NCI-H2171 treated with DMSO at 0.1 percent for 48 hours (cell line): ENCODE data around the gene AQP12A.

ENCODE experiments used
- DNase-seq: peaks from one replicate; lab custom pipeline; 2025; lab: John Stamatoyannopoulos, UW

The AQP12A gene

DNA sequence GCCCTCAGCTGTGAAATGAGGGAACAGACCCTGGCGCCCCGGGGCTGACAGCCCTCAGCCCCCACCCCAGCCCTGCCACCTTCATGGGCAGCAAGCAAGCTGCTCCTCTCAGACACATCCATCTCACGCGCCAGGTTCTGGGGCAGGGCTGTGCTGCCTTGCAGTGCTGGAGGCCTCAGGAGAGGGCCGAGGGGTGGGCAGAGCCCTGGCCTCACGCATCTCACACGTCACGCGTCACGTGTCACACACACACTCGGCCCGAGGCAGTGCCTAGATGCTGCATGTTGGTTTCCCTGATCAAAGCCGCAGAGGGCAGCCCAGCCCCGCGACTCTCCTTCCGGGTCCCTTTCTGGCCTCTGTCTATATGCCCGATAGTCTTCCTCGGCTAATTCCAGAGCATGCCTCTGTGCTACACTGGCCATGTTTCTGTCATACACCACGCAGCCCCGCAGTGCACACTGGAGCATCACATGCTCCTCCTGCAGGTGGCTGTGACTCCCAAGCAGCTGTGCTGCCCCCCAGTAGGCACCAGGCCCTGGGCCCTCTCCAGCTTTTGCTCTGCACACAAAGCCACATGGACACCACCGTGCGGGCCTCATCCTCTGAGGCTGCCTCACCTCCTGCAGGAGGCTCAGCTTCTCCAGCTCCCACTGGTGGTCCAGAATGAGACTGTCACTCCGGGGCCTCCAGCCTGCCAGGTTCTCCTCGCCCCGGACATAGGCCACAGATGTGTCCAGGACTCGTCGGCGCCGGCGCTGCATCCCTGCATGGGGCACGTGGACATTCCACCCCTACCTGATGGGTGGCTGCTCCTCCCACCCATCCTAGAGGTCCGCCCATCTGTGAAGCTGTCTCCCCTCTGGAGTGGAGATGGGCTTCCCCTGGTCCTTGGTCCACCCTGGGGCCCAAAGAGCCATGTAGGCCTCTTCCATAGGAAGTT lies 31.4 kb downstream of the AQP12A start:
- no peak for DNase-seq

DNA sequence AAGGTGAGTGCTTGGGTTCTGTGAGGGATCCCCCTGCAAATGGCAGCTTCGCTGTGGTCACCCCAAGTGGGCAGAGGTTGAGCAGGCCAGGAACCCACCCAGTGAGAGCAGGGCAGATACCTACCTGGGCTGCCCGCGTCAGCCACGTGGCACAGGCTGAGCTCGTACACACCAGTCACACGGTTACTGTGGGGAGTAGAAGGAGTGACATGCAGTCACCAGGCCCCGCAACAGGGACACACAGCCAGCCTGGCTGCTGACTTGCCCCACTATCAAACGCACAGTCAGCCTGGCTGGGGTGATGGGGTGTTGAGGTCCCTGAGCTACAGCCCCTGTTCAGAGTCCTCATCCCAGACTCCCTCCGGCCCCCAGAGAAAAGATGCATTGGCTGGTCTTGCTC lies 32.2 kb downstream of the AQP12A start:
- no peak for DNase-seq

DNA sequence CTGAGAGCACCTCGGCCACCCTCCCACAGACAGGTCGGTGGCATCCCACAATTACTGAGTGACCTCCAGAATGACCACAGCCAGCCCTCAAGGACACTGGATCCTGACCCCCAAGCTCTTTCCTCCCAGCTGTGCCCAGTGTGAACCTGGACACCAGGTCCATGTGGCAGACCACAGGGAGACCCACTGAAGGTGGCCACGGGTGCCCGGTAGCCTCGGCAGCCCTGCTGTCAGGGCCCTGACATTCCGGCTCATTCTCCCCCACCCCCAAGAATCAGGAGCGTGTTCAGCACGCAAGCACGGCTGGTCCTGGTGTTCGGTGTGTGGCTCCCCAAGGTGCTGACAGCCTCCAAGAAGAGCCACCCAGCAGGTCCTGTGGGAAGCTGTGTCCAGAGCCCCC lies 32.8 kb downstream of the AQP12A start:
- no peak for DNase-seq

DNA sequence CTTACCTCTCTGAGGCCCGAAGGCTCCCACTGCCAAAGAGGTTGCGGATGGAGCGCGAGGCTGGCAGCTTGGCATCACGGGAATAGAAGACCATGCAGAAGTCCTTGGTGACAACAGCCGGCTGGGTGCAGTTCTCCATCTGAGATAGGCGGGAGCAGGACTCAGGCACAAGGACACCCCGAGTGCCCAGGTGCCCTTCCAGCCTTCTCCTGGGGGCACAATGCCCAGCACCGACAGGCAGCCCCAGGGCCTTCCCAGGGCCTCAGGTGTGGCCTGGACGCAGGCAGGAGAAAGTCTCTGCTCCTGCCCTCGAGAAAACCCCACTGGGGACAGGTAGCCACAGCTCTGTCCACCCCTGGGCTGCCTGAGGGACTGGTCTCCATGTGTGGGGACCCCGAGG lies 33.6 kb downstream of the AQP12A start:
- no peak for DNase-seq

DNA sequence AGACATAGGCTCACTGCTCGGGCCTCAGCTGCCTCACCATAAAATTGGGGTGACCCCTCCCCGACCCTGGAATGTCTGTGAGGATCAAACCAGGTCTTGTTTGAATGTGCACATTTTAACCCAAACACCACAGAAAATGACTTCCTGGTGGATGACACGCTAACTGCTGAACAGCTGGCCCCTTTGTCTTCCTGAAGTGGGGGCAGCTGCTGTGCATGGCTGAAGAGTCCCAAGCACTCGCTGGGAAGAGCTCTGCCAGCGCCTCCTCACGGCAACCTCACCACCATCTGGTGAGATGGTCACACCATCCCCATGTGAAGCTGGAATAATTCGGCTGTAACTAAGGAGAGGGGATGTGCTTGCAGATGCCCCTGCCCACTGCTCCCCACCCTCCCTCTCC lies 34.0 kb downstream of the AQP12A start:
- DNase-seq = peak; percentile 36

DNA sequence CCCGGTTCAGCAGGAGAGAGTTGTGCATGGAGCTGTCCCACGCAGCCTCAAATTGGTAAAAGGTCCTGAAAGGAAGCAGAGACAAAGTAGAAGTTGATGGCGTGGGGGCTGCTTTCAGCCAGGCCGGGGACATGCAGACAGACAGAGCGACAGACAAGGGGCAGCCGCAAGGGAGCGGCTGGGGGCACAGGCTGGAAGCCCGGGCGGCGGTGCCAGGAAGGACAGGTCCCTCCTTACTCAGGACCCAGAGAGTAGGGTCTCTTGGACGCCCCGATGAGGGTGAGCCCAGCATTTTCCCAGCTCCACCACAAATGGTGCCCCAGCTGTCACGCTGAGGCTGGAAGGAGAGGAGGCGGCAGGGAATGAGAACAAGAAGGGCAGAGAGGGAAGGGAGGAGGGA lies 35.2 kb downstream of the AQP12A start:
- DNase-seq = no peak

DNA sequence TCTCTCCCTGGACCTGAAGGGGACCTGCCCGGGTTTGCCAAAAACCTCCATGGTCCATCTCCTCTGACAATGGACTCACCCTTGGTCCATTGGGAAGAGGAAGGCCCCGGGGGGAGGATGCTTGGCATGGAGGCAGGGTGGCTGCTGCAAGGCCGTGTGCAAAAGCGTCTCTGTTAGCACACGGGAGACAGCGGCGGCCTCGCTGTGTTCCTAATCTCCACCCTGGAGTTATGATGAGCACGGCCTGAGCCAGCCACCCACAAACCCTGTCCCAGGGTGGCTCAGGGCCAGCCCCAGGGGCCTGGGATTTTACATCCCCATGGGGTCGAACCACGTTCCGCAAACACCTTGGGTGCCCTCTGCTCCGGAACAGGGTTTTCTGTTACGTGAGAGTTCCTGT lies 35.8 kb downstream of the AQP12A start:
- no peak for DNase-seq

DNA sequence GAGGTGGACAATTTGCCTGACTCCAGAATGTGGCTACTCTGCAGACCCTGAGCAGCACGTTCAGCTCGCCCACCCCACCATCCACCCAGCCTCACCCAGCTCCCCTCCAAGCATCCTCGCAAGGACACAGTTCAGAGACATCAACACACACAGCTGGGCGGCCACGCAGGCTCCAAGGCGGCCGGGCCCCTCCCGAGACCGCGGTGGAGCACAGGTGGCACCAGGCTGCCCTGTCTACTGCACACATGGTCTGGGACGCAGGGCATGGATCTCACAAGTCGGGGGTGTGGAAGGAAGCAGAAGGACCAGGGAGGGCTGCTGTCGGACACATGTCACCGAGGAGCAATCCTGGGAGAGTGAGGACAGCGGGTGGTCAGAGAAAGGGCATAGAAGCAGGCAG lies 36.2 kb downstream of the AQP12A start:
- no peak for DNase-seq

DNA sequence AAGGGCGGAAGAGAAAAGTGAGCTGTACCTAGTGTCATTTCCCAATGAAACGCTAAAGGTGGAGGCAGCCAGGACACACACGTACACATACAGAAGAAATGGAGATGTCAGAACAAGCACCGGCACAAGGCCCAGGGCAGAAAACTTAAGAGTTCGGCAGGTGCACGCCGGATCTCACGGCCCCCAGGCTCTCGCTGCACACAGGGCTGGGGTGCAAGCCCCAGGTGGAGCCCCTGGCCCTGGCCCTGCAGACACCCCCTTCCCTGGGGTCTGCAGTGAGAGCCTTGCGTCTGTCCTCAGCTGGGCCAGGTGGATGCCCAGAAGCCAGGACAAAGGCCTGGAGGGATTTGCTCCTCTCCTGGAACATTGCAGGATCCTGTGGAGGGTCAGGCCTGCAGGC lies 36.7 kb downstream of the AQP12A start:
- no peak for DNase-seq

DNA sequence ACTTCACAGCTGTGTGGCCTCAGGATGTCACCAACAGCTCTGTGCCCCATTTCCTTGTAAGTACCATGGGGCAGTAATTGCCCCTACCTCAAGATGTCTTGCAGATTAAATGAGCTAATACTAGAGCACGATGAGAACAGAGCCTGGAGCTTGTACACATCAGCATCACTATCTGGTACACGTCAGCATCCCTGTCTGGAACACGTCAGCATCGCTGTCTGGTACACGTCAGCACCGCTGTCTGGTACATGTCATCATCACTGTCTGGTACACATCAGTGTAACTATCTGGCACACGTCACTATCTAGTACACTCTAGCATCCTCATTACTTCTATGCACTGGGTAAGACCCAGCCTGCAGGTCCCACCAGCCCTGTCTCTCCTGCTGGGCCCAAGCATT lies 37.2 kb downstream of the AQP12A start:
- no peak for DNase-seq

DNA sequence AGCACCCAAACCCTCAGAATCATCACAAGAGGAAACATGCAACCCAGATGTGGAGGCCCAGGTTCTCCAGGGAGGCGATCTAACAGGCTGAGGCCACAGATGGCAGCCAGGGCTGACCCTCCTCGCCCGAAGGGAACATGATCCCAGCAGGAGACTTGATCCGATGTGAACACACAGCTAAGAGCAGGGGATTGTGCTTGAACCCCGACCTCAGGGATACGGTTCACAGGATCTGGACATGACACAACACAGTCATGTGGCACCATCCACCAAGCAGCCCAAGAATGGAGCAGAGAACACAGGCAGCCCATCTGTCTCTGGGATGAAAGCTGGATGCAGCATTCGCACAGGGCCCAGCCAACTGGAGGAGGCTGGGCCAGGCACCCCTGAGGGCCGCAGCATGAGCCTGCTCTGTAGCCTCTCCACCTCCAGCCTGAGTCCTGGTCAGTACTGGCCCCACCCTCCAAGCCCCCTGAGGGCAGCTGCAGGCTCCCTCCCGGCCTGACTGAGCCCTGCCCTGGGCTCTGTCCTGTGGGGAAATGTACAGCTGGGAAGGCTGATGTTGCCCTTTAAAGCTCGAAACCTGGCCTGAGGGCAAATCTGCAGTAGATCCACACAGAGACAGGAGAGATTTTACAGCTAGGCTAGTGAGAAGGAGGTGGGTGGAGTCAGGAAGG lies 39.0 kb downstream of the AQP12A start:
- no peak for DNase-seq

DNA sequence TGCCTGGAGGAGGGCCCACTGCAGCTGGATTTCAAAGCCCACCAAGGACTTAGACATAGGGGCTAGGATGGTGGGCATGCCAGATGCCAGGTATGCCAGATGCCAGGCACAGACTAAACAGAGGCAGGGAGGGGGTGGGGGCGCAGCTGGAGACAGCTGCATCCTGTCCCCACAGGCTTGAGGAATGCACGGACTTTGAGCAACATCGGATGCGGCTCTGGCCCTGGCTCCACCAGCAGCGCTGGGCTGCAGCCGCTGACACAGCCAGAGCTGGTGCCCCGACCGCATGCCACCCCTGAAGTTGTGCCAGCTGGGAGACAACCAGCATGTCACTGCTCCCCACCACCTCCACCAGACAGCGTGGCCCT lies 39.5 kb downstream of the AQP12A start:
- DNase-seq = no peak

DNA sequence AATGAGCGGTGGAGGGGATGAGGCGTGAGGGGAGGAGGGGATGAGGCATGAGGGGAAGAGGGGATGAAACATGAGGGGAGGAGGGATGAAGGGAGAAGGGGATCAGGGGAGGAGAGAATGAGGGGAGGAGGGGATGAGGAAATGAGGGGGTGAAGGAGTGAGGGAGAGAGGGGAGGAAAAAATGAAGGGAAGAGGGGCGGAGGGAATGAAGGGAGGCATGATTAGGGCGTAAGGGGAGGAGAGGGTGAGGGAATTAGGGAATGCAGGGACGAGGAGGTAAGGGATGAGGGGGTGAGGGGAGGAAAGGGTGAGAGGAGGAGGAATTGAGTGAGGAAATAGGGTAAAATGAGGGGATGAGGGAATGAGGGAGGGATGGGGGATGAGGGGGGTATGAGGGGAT lies 40.5 kb downstream of the AQP12A start:
- DNase-seq = no peak

DNA sequence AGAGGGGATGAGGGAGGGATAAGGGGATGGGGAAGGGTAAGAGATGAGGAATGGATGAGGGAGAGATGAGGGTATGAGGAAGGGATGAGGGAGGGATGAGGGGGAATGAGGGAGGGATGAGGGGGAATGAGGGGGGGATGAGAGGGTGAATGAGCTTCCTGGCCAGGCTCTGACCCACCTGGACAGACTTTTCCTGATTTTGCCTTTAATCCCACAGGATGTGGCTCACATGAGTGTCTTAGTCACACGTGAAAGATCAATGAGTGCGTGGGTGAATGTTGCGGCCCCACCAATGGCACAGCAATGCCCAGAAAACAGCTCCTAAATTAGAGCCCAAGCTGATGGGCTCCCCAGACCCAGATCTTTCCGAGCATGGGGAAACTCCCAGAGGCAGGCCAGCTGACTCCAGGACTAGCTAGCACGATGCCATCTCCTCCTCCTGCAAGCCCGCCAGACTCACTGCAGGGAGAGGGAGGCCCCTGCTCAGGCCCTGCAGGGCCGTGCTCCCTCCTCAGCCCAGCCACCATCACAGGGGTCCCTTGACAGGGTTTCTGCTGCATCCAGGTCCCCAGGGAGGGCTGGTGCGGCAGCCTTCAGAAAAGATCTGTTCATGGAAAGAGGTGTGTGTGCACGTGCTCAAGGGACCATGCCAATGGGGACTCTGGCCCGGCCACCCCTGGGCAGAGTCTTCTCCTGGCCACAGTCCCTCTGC lies 41.4 kb downstream of the AQP12A start:
- no peak for DNase-seq

DNA sequence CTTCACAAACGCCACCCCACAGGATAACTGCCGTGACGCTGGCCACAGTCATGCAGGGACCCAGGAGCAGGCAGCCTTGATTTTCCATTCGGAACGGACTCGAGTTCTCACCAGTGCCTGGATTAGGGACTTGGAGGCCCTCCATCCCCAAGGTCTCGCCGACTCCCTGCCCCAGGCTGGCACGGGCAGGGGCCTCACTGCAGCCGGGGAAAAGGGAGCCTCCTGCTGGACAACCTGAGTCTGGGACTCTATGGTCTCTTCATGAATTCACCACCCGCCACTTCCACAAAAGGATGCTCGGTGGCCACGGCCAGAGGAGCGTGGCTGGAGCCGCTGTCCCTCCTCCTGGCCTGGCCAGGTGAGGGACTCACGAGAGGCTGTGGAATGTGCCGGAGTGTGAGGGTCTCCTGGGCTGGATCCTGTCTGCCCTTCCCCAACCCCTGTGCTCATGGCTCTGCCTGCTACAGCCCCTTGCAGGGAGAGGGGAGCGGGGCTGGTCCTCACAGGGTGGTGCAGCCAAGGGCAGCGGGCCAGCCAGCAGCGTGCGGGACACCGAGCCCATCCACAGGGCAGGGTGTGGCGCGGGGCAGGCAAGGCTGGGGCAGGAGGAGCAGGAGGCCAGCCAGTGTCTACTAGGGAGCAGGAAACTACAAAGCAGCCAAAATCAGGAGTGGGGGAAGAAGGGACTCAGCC lies 42.3 kb downstream of the AQP12A start:
- no peak for DNase-seq

DNA sequence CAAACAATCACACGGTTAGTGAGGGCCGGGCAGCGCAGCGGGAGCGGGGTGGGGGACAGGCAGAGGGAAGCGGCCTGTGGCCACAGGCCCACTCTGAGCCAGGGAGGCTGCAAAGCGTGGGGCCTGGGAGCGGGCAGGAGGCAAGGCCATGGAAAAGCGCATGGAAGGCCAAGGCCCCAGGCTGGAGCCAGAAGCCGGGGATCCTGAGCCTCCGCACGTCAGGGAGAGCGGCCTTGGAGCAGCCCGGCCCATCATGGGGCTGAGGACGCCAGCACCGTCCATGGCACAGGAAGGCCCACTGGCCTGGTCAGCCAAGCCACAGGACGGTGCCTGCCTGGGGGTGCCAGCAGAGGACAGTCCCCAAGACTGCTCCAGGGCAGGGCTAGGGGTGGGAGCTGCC lies 43.1 kb downstream of the AQP12A start:
- no peak for DNase-seq

DNA sequence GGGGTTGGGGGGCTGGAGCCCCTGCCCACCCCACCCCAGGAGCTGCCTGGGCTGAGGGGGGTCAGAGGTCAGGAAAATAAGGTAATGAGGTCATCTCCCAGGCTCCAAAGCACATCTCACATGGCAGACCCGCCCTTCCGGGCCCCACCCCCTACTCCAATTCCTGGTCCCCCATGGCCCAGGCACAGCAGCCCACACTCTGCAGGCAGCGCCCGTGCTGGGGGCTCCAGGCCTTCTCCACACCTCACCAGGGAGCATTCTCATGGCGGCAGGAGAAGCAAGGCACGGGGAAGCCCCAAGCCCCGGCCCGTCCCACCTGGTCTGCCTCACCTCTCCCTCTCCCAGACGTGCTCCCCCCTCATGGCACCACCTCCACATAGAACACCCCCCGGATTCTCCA lies 43.8 kb downstream of the AQP12A start:
- no peak for DNase-seq

DNA sequence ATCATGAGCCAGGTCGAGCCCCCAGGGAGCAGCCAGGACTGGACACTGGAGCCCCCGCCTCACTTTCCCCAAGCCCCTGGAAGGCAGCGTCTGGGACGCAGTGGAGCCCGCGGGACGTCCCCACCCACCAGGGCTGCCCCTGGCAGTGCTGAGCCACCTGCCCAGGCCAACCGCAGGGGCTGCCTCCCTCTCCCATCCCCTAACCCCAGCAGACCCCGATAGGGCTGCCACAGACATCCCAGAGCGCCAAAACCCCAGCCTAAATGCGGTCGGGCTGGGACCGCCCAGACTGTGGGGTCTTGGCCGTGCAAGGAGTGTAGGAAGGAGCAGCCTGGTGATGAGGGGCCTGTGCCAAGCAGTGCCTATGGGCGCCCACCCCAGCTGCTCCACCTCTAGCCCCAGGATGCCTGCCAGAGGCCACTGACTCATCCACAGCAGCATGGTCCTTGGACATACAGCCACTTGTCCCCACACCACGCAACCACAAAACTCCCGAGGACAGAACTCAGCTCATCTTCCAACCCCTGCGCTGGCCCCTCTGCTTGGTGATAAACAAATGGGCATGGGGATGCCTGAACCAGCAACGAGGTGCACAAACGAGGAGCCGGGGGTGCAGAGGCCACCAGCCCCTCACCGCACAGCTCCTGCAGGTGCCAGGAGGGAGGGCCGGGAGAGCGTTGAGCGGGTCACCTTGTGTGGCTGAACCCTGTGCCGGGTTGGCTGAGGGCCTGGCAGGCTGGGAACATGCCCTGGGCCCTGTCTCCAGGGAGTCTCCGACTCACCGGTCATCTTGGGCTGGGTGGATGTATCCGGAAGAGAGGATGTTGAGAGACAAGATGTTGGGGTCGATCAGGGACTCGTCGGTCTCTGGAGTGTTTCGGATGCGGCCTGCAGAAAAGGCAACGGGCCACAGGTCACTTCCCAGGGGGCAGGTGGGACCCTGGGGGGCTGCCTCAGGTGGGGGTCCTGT lies 44.9 kb downstream of the AQP12A start:
- no peak for DNase-seq

DNA sequence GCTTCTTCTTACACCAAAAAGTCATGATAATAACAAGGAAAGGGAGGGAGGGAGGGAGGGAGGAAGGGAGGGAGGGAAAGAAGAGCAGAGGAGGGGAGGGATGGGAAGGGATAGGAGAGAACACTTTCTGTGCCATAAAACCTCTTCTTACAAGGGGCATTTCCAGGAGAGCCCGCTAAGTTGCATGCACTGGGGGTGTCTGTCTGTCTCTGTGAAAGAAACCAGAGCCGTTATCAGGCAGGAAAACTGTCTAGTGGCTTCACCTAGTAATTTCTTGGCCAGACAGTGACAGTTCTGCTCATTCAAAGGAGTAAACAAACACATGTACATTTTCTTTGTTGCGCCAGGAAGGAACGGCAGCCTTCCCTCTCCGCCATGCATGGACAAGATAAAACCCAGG lies 45.8 kb downstream of the AQP12A start:
- DNase-seq = no peak

DNA sequence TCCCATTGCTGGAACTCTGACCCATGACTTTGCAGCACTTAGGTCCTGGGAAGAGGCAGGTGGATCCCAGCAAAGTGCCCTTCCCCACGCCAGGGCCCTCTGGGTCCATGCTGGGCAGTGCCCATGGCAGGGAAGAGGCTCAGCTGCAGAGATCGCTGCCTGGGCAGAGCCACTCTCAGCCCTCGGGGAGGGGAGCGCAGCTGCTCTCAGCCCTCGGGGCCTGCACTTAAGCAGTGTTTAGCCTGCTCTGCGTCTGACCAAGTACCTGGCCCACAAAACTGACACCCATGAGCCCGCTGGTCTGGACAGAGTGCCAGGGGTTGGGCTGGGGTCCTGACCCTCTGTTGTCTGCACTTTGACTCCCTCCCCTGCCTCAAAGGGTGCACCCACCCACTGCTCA lies 46.3 kb downstream of the AQP12A start:
- no peak for DNase-seq

DNA sequence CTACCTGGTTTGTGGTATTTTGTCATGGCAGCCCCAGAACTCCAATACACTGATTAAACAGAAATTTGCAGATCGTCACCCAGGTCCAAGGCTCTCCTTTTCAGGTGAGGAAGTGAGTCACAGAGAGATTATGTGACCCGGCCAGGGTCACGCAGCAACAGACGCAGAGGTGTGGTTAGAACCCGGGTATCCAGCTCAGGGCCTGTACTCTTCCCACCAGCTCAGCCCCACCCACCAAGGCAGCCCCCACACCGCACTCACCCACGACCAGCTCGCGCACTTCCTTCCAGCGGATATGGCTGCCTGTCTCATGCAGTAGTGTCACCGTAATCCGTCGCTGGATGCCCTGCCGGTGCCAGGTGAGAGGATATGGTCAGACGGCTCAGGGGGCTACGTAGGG lies 48.1 kb downstream of the AQP12A start:
- no peak for DNase-seq
